ENCODE measurements around the gene ABCD1.
"Not testable (repeated sequence)": the region's sequence is repeated elsewhere in the genome, so short reads cannot be mapped to it uniquely, and the experiment has no call there.

Gene ABCD1

GRCh38 chrX:153694256-153694655 is 30.4 kb upstream of the ABCD1 start:
- not testable (repeated sequence) for DNase-seq (ENCODE audit: low spot score)

- no peak for DNase-seq (ENCODE audit: low spot score)
These were observed 29.9 kb upstream of the ABCD1 start for GRCh38 chrX:153694687-153695270.

DNA sequence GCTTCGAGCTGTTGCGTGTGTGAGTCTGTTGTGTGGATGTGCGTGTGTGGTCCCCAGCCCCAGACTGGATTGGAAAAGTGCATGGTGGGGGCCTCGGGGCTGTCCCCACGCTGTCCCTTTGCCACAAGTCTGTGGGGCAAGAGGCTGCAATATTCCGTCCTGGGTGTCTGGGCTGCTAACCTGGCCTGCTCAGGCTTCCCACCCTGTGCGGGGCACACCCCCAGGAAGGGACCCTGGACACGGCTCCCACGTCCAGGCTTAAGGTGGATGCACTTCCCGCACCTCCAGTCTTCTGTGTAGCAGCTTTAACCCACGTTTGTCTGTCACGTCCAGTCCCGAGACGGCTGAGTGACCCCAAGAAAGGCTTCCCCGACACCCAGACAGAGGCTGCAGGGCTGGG is 28.6 kb upstream of the ABCD1 start:
- no peak for DNase-seq (ENCODE audit: low spot score)

GRCh38 chrX:153696538-153696937 is 28.1 kb upstream of the ABCD1 start:
- DNase-seq (ENCODE audit: low spot score), result not testable (repeated sequence)

DNA sequence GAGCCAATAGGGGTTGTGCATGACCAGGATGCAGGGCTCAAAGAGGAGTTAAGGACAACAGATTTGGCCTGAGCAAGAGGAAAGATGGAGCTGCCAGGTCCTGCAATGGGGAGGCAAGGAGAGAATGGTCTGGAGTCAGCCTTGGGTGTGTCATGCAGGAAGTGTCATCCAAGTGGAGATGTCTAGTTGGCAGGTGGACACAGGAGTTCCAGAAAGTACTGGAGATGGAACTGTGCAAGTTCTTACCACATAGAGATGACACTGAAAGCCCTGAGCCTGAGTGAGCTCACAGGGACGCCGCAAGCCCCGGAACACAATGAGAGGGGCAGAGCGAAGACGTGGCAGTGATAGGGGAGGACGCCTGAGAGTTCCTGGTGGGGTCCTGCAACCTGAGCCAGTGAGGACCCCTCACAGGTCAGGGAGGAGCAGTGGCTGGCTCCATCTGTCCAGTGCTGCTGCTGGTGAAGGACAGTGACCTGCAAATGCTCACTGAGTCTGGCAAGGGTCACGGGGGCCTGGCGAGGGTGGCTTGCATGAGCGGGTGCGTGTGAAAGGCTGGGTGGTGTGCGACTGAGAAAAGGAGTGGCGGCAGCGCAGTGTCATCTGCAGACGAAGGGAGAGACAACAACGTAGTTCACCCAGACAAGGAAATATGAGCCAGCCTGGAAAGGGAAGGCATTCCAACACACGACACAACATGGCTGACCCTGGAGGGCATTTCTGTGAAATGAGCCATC is 27.5 kb upstream of the ABCD1 start:
- not testable (repeated sequence) for DNase-seq (ENCODE audit: low spot score)

DNA sequence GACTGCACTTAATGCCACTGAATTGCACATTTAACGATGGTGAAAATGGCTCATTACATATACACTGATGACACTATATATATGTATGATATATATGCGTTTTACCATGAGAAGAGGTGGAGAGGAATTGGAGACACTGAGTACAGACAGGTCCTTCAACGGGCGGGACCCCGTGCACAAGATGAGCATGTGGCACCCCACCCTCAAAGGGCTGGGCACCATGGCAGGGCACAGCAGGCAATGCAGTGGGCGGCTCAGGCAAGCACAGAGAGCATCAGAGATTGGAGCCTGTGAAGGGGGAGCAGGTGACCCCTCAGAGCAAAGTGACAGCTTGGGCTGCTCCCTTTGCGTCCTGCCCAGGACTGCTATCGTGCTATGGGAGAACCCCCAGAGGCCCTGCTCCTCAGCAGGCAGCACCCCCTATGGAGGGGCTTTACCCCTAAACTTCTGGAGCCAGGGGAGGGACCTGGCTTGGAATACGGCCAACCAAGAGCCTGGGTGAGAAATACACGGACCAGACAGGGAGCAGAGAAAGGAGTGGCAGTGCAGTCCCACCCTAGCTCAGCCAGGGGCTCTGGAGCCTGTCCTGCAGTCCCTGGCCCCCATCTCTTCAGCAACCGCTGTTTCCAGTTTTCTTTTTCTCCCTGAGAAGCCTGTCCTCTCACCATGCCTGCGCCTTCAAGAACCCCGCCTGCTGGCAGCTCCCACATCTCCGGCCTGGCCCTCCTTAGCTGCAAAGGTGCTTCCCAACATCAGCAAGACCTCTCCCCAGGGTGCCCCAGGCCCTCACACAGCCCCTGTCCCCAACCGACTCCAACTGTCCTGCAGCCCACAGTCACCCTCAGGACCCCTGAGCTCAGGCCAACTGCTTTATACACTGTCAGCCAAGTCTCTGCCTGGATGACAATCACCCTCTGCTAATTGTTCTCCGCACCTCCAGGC is 26.5 kb upstream of the ABCD1 start:
- DNase-seq (ENCODE audit: low spot score), result no peak

- not testable (repeated sequence) for DNase-seq (ENCODE audit: low spot score)
These were observed 25.4 kb upstream of the ABCD1 start for GRCh38 chrX:153699210-153699783.

DNA sequence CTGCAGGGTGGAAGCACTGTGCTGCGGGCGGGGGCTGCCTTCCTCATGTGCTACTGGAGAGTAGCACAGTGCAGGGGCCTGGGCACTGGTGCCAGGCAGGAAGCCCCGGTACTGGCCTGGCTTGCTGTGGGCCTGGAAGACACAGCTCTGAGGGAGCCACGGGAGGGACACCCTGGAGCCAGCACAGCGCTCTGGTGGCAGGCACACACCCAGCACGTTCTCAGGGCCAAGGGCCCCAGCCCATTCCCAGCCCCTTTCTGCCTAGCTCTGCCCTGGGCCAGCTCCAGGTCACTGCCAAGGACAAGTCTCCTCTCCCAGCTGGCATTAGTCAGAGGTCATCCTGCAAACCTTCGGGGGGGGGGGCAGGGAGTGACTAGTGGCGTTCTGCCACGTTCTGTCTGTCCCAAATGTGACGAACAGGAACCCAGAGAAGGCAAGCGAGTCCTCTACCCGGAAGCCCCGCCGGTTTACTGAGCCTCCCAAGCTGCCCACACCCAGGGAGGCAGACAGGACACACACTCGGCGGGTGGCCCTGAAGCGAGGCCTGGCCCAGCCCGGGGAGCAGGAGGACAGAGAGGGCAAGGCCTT is 24.8 kb upstream of the ABCD1 start:
- DNase-seq (ENCODE audit: low spot score), result not testable (repeated sequence)

DNA sequence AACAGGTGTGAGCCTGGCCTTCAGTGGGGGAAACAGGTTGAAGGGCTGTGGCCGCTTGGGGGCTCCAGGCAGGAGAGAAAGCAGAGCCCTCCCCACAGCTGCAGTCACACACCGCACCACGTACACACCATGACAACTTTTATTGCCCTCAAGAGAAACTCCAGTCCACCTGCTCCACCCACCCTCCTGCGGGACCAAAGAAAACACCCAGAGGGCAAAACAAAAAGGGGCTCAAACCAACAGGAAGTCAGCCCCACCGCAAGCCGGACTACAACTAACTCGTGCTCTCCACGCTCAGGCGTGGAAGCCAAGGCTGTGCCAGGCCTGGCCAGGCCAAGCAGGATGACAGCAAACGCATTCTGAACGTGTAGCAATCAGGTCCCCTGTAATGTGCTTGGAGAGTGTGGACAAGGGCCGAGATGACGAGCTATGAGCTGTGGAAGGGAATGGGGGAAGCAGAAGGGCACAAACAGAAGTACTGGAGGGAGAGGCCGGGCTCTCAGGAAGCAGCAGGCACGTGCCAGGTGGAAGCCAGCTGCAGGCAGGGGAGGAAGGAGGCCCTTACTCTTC is 24.2 kb upstream of the ABCD1 start:
- DNase-seq (ENCODE audit: low spot score), result no peak

- DNase-seq (ENCODE audit: low spot score), result no peak
These were observed 23.7 kb upstream of the ABCD1 start for GRCh38 chrX:153700967-153701366.

DNA sequence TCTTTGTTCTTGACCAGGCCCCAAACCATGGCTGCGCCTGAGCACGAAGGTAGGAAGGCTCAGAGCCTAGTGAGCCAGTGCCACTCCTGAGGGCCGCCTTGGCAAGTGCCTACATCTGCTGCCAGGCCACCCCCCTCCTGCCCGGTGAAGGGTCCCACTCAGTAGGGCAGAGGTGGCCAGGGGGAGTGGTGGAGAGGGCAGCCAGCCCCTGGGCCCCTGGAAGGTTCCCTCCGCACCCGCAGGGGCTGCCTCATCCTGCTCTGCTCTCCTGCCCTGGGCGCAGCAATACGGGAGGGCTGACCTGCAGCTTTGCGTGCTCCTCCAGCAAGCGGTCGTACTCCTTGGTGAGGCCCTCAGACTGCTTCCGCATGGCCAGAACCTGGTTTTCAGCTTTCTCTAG is 22.9 kb upstream of the ABCD1 start:
- DNase-seq (ENCODE audit: low spot score), result no peak

DNA sequence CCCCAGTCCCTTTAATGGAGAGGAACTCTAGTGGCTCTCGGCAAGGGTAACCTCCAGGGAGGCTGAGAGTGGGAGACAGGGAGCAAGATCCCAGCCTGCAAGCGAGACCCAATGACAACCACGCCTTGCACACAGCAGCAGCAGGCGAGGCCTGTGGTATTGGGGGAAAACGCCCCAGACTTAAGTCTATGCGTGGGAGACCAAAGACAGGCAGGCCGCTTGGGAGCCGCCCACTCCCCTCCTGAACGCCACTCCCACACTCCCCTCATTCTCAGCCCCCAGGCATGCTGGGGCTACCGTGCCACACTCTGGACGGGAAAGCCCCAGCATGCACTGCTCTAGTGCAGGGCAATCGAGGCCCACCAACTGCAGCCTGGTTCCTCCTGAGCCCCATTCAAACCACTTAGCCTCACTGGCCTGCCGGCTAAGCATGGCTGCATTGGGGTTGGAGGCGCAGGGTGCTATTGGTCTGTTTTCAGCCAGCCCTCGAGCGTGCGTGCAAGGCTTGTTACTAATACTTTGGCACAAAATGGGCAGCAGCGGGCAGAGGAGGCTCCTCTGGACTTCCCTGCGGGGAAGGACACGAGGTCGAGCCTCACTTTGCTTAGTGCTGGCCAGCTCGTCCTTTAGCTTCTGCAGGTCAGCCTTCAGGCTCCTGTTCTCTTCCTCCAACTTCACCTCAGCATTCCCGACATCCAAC is 22.2 kb upstream of the ABCD1 start:
- no peak for DNase-seq (ENCODE audit: low spot score)

- peak; percentile 63 for DNase-seq (ENCODE audit: low spot score)
These were observed 21.7 kb upstream of the ABCD1 start for GRCh38 chrX:153703036-153703370.

DNA sequence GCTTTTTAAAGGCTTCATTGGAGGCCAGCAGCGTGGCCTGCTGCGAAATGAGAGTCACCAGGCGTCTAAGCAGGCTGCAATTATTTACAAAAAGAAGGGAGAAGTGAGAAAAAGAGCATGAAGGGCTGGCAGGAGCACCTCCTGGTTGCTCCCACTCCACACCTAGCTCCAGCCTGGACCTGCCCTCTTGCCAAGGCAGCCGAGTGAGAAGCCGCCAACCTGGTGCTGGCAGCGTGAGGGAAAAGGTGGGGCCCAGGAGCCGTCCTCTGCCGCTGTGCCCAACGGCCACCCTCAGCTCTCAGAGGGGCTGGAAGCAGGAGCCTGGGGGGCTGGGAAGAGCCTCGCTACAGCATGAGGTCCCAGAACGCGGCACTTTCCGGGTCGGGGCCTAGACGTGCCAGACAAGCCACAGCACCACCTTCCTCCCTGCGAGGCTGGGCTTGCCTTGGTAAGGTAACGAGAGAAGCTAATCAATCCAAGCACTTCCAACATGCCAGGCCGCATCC is 20.6 kb upstream of the ABCD1 start:
- no peak for DNase-seq (ENCODE audit: low spot score)

- not testable (repeated sequence) for DNase-seq (ENCODE audit: low spot score)
These were observed 19.8 kb upstream of the ABCD1 start for GRCh38 chrX:153704631-153705402.

- DNase-seq (ENCODE audit: low spot score), result not testable (repeated sequence)
These were observed 19.1 kb upstream of the ABCD1 start for GRCh38 chrX:153705403-153706060.

DNA sequence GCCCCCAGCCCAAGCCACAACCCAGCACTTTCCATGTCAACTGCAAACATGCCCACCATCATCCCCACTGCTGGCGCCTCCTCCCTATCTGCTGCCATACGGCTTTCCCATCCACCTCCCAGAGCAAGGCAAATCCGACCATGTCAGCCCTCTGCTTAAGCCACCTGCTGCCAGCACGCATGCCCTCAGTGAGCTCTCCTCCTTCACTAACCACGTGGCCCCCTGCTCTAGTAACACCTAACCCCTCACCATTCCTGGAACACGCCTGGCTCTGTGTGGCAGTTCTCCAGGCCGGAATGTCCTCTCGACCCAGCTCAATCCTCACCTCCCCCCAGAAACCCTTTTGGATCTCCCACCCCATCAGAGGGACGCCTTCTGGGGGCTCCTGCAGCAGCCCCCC is 17.9 kb upstream of the ABCD1 start:
- DNase-seq (ENCODE audit: low spot score), result no peak

GRCh38 chrX:153707406-153707805 is 17.2 kb upstream of the ABCD1 start:
- DNase-seq (ENCODE audit: low spot score), result no peak

DNA sequence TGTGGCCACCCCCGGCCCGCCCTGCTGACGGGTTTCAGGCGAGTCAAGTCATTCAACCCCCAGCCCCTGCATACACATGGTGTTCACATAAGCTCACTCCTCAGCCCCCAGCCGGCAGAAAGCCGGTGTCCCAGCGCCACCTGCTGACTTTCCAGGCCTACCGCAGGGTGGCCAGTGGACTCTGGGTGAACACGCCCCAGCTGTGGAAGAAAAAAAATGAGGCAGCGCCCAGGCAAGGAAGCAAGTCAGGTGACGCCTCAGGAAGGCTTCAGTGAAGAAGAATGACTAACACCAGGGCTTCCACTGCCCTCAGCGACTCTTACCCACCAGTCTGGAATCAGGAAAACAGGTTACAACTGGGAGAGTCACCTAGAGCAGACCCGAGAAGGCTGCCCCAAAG is 16.2 kb upstream of the ABCD1 start:
- DNase-seq (ENCODE audit: low spot score), result peak; percentile 75
